Ectodermal cell (in vitro differentiated cells): Measurements from ENCODE around the gene NAV2.

Experiments
- H3K27ac ChIP-seq: 2 replicates; pipeline ENCODE4 v1.7.0; 2013; ENCODE audit warnings: mild to moderate bottlenecking, low read depth, low read length; ENCODE audit not compliant: insufficient read depth, poor library complexity, severe bottlenecking
- H3K27me3 ChIP-seq: 2 replicates; pipeline ENCODE4 v1.7.0; 2013; ENCODE audit warnings: mild to moderate bottlenecking, low read length; ENCODE audit not compliant: insufficient read depth, control insufficient read depth, poor library complexity, severe bottlenecking
- H3K36me3 ChIP-seq: one replicate; pipeline ENCODE4 v1.7.0; 2013; ENCODE audit warnings: low read length; ENCODE audit not compliant: control insufficient read depth, insufficient read depth
- H3K4me1 ChIP-seq: one replicate; pipeline ENCODE4 v1.7.0; 2013; ENCODE audit warnings: low read length; ENCODE audit not compliant: control insufficient read depth, insufficient read depth
- H3K4me3 ChIP-seq: 2 replicates; pipeline ENCODE4 v1.7.0; 2013; ENCODE audit warnings: low read depth, low read length, control low read depth; ENCODE audit not compliant: insufficient read depth
- H3K9me3 ChIP-seq: 2 replicates; pipeline ENCODE4 v1.7.0; 2013; ENCODE audit warnings: mild to moderate bottlenecking, low read length, moderate library complexity; ENCODE audit not compliant: control insufficient read depth
- WGBS, 2 experiments: methylation state at CpG; one replicate each; pipeline ENCODE4 v1.1.7; 2013; ENCODE audit warnings: missing lambda C conversion rate in 2 of 2; 5-methylcytosine and 5-hydroxymethylcytosine counted together

Gene NAV2

DNA sequence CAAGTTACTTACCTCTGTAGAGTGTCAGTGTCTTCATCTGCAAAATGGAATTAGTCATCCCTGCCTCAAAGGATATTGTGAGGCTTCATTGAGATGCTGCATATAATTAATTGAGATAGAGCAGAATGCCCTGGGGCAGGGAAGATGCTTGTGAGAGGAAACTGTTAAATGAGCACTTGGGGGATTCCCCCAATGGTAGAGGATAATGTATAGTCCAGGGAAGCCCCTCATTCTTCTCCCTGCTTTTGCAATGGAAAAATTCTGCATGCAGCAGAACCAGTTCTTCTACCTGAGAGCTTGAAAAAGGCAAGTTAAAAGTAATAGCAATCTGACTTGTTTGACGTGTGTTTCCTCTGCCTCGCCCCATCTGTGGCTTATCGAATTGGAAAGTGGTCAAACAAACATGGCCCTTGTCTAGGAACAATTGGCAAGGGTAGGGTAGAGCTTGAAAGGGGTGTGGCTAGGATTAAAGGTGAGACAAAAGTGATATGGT, 90.9 kb downstream of the NAV2 start:
- Histone ChIP-seq H3K27me3 (no peaks in the 10 kb centered on the region), H3K4me3 (no peak overlapping the region), H3K36me3 (no peaks in the 10 kb centered on the region), H3K9me3 (no peaks in the 10 kb centered on the region), H3K4me1 (peaks cover 29% of the 10 kb centered on the region), H3K27ac (no peak overlapping the region)
- WGBS, 2 experiments: 88 to 90% methylated on average over 3 of the region's 3 CpGs

DNA sequence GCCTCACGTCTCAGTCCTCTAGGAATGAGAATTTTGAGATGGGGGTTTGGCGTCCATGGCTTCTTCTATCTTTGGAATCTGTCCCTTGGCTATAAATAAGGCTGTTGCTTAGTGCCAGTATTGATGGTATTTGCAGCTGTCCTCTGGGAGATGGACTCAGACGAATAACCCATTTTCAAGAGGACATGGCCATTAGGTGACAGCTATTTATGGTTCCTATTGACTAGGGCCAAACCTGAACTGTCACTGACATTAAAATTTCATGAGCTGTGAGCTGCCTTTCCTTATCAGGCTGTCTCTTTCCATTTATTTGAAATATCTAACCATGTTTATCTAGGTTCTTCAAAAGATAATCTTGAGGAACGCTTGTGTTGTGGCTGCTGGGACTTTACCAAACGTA, 92.7 kb downstream of the NAV2 start:
- peaks cover 40% of the 10 kb centered on the region for H3K4me1 ChIP-seq
- no peaks in the 10 kb centered on the region for H3K27me3 ChIP-seq
- no peak overlapping the region for H3K27ac ChIP-seq
- H3K4me3 ChIP-seq: no peak overlapping the region
- no peaks in the 10 kb centered on the region for H3K36me3 ChIP-seq
- H3K9me3 ChIP-seq: no peaks in the 10 kb centered on the region
- whole genome bisulfite sequencing, 2 experiments: 75 to 95% methylated on average over 4 to 5 of the region's 5 CpGs

DNA sequence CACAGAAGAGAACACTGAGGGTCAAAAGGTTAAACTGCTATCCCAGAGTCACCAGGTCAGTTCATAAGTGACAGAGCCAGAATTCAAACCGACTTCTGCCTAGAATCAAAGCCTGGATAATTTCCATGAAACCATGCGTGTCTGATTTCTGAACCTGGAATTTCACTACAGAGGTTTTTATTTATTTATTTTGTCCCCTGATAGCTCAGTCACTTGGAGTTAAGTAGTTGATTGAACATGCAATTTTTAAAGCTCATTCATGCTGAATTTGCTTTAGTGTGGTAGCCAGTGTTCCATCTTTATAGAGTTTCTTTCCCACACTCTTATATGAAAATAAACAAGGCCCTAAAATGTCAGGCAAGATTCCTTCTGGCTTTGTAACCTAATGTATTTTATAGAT, 93.2 kb downstream of the NAV2 start:
- H3K36me3 ChIP-seq: no peaks in the 10 kb centered on the region
- no peaks in the 10 kb centered on the region for H3K9me3 ChIP-seq
- H3K4me1 ChIP-seq: peaks cover 41% of the 10 kb centered on the region
- no peak overlapping the region for H3K4me3 ChIP-seq
- WGBS, 2 experiments: 90 to 97% methylated on average over 2 of the region's 2 CpGs
- H3K27me3 ChIP-seq: no peaks in the 10 kb centered on the region
- H3K27ac ChIP-seq: no peak overlapping the region

DNA sequence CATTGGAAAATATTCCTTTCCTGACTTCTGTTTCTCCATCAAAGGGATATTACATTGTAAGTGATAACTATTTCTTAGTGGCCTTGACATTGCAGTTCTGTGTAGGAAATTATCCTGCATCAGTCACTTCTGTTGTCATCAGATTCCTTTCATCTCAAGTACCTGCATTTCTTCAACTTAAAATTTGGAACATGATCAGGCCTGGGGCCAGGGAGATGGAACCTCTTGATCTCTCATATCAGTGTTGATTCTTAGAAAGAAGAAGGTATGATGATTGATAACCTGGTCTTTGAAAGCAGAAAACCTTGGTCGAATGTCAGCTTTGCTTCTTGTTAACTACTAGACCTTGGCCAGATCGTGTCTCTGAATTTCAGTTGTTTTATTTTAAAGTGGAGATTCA, 93.6 kb downstream of the NAV2 start:
- Histone ChIP-seq H3K4me3 (no peak overlapping the region), H3K4me1 (peaks cover 45% of the 10 kb centered on the region), H3K9me3 (no peaks in the 10 kb centered on the region), H3K36me3 (no peaks in the 10 kb centered on the region), H3K27ac (no peak overlapping the region), H3K27me3 (no peaks in the 10 kb centered on the region)
- WGBS, 2 experiments: 89 to 95% methylated on average over 2 of the region's 2 CpGs

GRCh38 chr11:19808076-19808911, 95.7 kb downstream of the NAV2 start:
- no peaks in the 10 kb centered on the region for H3K27me3 ChIP-seq
- no peaks in the 10 kb centered on the region for H3K9me3 ChIP-seq
- peak overlapping the region; percentile 57 for H3K27ac ChIP-seq
- H3K4me1 ChIP-seq: peaks cover 41% of the 10 kb centered on the region
- no peak overlapping the region for H3K4me3 ChIP-seq
- H3K36me3 ChIP-seq: no peaks in the 10 kb centered on the region
- WGBS, 2 experiments: 65 to 85% methylated on average over 1 of the region's 1 CpG

DNA sequence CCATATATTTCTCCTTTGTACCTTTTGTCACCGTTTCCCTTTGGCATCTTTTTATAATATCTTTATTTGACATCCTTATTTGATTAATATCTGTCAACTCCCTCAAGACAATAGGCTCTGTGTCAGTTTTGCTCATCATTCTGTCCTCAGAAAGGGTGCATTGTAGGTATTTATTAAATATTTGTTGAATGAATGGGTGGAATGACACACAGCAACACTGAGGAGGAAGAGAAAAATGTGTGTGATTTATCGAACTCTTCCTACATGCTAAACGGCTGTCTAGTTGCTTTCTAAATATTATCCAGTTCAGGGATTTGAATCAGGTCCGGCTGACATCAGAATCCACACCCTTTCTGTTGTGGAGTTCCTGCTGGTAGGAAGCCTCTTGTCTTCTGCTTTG, 98.2 kb downstream of the NAV2 start:
- Histone ChIP-seq H3K27ac (no peak overlapping the region), H3K4me1 (peaks cover 42% of the 10 kb centered on the region), H3K27me3 (no peaks in the 10 kb centered on the region), H3K9me3 (no peaks in the 10 kb centered on the region), H3K36me3 (no peaks in the 10 kb centered on the region), H3K4me3 (no peak overlapping the region)
- 88 to 91% methylated on average over 4 of the region's 4 CpGs for WGBS, 2 experiments

- Histone ChIP-seq H3K36me3 (no peaks in the 10 kb centered on the region), H3K4me1 (peaks cover 47% of the 10 kb centered on the region), H3K9me3 (no peaks in the 10 kb centered on the region), H3K27me3 (no peaks in the 10 kb centered on the region), H3K27ac (no peak overlapping the region), H3K4me3 (no peak overlapping the region)
- 38 to 57% methylated on average over 1 of the region's 1 CpG for WGBS, 2 experiments
Measured at GRCh38 chr11:19811380-19811779, 98.7 kb downstream of the NAV2 start.

- Histone ChIP-seq H3K9me3 (no peaks in the 10 kb centered on the region), H3K27ac (no peak overlapping the region), H3K4me3 (no peak overlapping the region), H3K27me3 (no peaks in the 10 kb centered on the region), H3K4me1 (peaks cover 48% of the 10 kb centered on the region), H3K36me3 (no peaks in the 10 kb centered on the region)
- WGBS, 2 experiments: 96 to 100% methylated on average over 1 of the region's 1 CpG
Measured at GRCh38 chr11:19812096-19812495, 99.5 kb downstream of the NAV2 start.

DNA sequence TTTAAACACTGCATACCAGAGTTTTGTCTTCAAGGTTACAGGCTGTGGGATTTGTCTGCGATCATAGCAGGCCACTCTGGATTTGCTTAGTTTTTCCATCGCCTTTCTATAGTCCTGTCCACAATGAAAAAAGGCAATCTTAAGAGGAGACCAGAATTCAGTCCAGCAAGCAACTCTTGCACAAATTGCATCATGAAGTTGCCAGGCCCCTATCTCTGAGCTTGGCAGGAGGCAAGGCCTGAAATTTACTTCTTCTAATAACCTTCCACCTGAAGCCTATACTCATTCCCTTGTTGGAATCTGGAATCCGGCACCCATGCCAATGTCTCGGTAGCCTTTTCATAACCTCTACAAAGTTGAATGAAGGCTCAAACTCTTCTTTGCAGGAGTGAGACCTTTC, 100.1 kb downstream of the NAV2 start:
- no peaks in the 10 kb centered on the region for H3K27me3 ChIP-seq
- peaks cover 48% of the 10 kb centered on the region for H3K4me1 ChIP-seq
- no peak overlapping the region for H3K4me3 ChIP-seq
- WGBS, 2 experiments: 95 to 97% methylated on average over 4 of the region's 4 CpGs
- H3K9me3 ChIP-seq: no peaks in the 10 kb centered on the region
- H3K36me3 ChIP-seq: no peaks in the 10 kb centered on the region
- H3K27ac ChIP-seq: no peak overlapping the region

GRCh38 chr11:19813158-19813879, 100.7 kb downstream of the NAV2 start:
- Histone ChIP-seq H3K27me3 (no peaks in the 10 kb centered on the region), H3K4me1 (peaks cover 42% of the 10 kb centered on the region), H3K27ac (no peak overlapping the region), H3K9me3 (no peaks in the 10 kb centered on the region), H3K36me3 (no peaks in the 10 kb centered on the region), H3K4me3 (no peak overlapping the region)
- 92% methylated on average over 13 of the region's 13 CpGs for WGBS, 2 experiments
